HepG2 (cell line): ENCODE results near the gene CHMP4B. TPM values are rescaled to one million over a fixed set of nuclear protein-coding genes. Genes with fewer than 3 reads are reported as not detected.

Experiments used
- ATAC-seq: fragments of 200-7000 bp; cut with Tn5 transposase; 3 replicates; pipeline ENCODE4 v1.9.1; 2020; ENCODE audit warnings: mild to moderate bottlenecking, moderate library complexity
- BruUV-seq: library from RNA; stranded (reverse); fragments of 400-500 nt; replicated peaks from 2 replicates; lab custom pipeline; 2021; lab: Mats Ljungman, UMichigan
- CTCF ChIA-PET: fragments of 300-600 bp; formaldehyde crosslinking; extraction: SDS; loops from one replicate; lab custom pipeline; 2021; ENCODE audit warnings: low total read pairs, inconsistent platforms, low intra/inter-chr PET ratio; lab: Yijun Ruan, JAX
- POLR2A ChIA-PET: fragments of 350-600 bp; sonication (Branson Sonifier 250); formaldehyde crosslinking; loops from one replicate; lab custom pipeline; 2020; ENCODE audit warnings: antibody characterized with exemption, inconsistent platforms; lab: Yijun Ruan, JAX
- DNase-seq: peaks from one replicate; pipeline ENCODE4 v3.0.0-alpha.2; 2015; ENCODE audit warnings: low spot score
- FAIRE-seq: peaks from 3 replicates; lab custom pipeline; 2011; peaks lifted over from hg19 to GRCh38; lab: Jason Lieb, UNC
- H2AFZ ChIP-seq: one replicate; pipeline ENCODE4 v1.6.1; 2011; ENCODE audit warnings: low read length, inconsistent platforms
- H3K27ac ChIP-seq: fragments of 300-600 bp; 3 replicates; pipeline ENCODE4 v1.8.0; 2011; ENCODE audit warnings: mixed run types, mild to moderate bottlenecking, mixed read lengths, low read length, inconsistent platforms; ENCODE audit not compliant: insufficient read depth; ENCODE audit errors: extremely low read length
- H3K27me3 ChIP-seq, 2 experiments: fragments of 200-600 bp in 1 of 2; 2 replicates in 1 of 2; 3 replicates in 1 of 2; pipeline versions ENCODE4 v1.6.0 to v1.8.0; 2011; ENCODE audit warnings: low read length in 2 of 2, mild to moderate bottlenecking in 2 of 2, moderate library complexity in 2 of 2, inconsistent platforms in 1 of 2; ENCODE audit not compliant: insufficient read depth in 2 of 2, control insufficient read depth in 1 of 2
- H3K36me3 ChIP-seq, 2 experiments: fragments of 200-600 bp in 1 of 2; replicated peaks in 1 of 2; 2 replicates in 1 of 2; 3 replicates in 1 of 2; pipeline versions ENCODE4 v1.5.1 to v1.8.0; 2011; ENCODE audit warnings: low read length in 2 of 2, inconsistent platforms in 1 of 2; ENCODE audit not compliant: insufficient read depth in 2 of 2, control insufficient read depth in 1 of 2
- H3K4me1 ChIP-seq: 2 replicates; pipeline ENCODE4 v1.5.1; 2012; ENCODE audit warnings: low read length, inconsistent platforms; ENCODE audit not compliant: insufficient read depth
- H3K4me2 ChIP-seq: 2 replicates; pipeline ENCODE4 v1.6.0; 2011; ENCODE audit warnings: low read depth, low read length, inconsistent platforms
- H3K4me3 ChIP-seq, 3 experiments: fragments of 200-600 bp in 1 of 3; sonication (generic), shearing (Covaris generic) in 1 of 3; replicated peaks in 1 of 3; 2 replicates each; pipeline ENCODE4 v1.5.1; 2011 to 2016; ENCODE audit warnings: low read length in 3 of 3, inconsistent platforms in 2 of 3, low read depth in 2 of 3, mild to moderate bottlenecking in 2 of 3, control low read depth in 1 of 3, mixed read lengths in 1 of 3; ENCODE audit not compliant: insufficient read depth in 1 of 3
- H3K79me2 ChIP-seq: one replicate; pipeline ENCODE4 v1.6.1; 2011; ENCODE audit warnings: low read length, inconsistent platforms; ENCODE audit not compliant: insufficient read depth
- H3K9ac ChIP-seq: 2 replicates; pipeline ENCODE4 v1.6.0; 2011; ENCODE audit warnings: mild to moderate bottlenecking, low read depth, low read length, inconsistent platforms; ENCODE audit not compliant: insufficient read depth
- H3K9me3 ChIP-seq: 2 replicates; pipeline ENCODE4 v1.5.1; 2012; ENCODE audit warnings: mild to moderate bottlenecking, low read length
- H4K20me1 ChIP-seq: 2 replicates; pipeline ENCODE4 v1.6.0; 2011; ENCODE audit warnings: inconsistent platforms, mild to moderate bottlenecking, low read length, moderate library complexity; ENCODE audit not compliant: insufficient read depth
- AHDC1 ChIP-seq: sonication (generic); formaldehyde crosslinking; IDR thresholded peaks from 2 replicates; pipeline ENCODE4 v1.5.1; 2020; ENCODE audit warnings: mild to moderate bottlenecking, missing genetic modification reagents, borderline replicate concordance
- ETV6 ChIP-seq: sonication (generic); formaldehyde crosslinking; conservative IDR thresholded peaks from 2 replicates; pipeline ENCODE4 v1.4.0; 2020; ENCODE audit warnings: missing genetic modification reagents
- GTF2F1 ChIP-seq: fragments of 150-350 bp; IDR thresholded peaks from 2 replicates; pipeline ENCODE4 v1.6.1; 2014; ENCODE audit warnings: low read length
- SP140L ChIP-seq: sonication (generic); formaldehyde crosslinking; IDR thresholded peaks from 2 replicates; pipeline ENCODE4 v1.4.0; 2020; ENCODE audit warnings: missing genetic modification reagents, borderline replicate concordance
- ZNF546 ChIP-seq: sonication (generic); formaldehyde crosslinking; conservative IDR thresholded peaks from 2 replicates; pipeline ENCODE4 v1.8.1; 2023; ENCODE audit warnings: mild to moderate bottlenecking, missing genetic modification reagents
- ZNF558 ChIP-seq: sonication (generic); formaldehyde crosslinking; IDR thresholded peaks from 2 replicates; pipeline ENCODE4 v1.9.0; 2022; ENCODE audit warnings: mild to moderate bottlenecking, missing genetic modification reagents, borderline replicate concordance
- ZNF567 ChIP-seq: sonication (generic); formaldehyde crosslinking; IDR thresholded peaks from 2 replicates; pipeline ENCODE4 v1.8.1; 2023; ENCODE audit warnings: mild to moderate bottlenecking, missing genetic modification reagents, borderline replicate concordance
- ZNF687 ChIP-seq: sonication (generic); formaldehyde crosslinking; IDR thresholded peaks from 2 replicates; pipeline ENCODE4 v1.5.1; 2020; ENCODE audit warnings: mild to moderate bottlenecking, missing genetic modification reagents, moderate library complexity
- WGBS: methylation state at CpG from one replicate; pipeline ENCODE4 v1.1.6; 2017; ENCODE audit warnings: low lambda C conversion rate; 5-methylcytosine and 5-hydroxymethylcytosine counted together
- in situ Hi-C: cut with HindIII; loops from 2 replicates; pipeline ENCODE4 v1.10.0; 2017; ENCODE audit warnings: low pct_unique_long_range_greater_than_20kb; ENCODE audit not compliant: extremely low pct_ligation_motif_present
- intact Hi-C: fragments of 100-400 bp; cut with micrococcal nuclease; formaldehyde crosslinking; loops from one replicate; pipeline ENCODE4 v1.10.0; 2022; ENCODE audit not compliant: unreplicated experiment
- polyA plus RNA-seq, 8 experiments: library from polyadenylated mRNA; depleted of rRNA in 3 of 8; stranded (reverse) in 7 of 8; unstranded in 1 of 8; fragments of >200 nt; fragmentation: Illumina TruSeq in 4 of 8; extraction: Trizol in 4 of 8; gene quantifications; 2 replicates each; pipeline versions ENCODE4 v1.2.1 to v1.2.3, GENCODE V29; 2011 to 2016; ENCODE audit warnings: low read depth in 4 of 8, missing spikeins in 1 of 8, mixed read lengths in 1 of 8; ENCODE audit not compliant: insufficient read depth in 1 of 8
- total RNA-seq, 5 experiments: library from RNA; depleted of rRNA; stranded (reverse); fragments of >200 nt; fragmentation: Illumina TruSeq; extraction: Trizol; gene quantifications; 2 replicates each; pipeline ENCODE4 v1.2.3, GENCODE V29; 2016; ENCODE audit warnings: low read depth in 1 of 5
- TF ChIP-seq, protein P1 (sequence below): sonication (generic); formaldehyde crosslinking; IDR thresholded peaks from 2 replicates; pipeline ENCODE4 v1.4.0; 2020; ENCODE audit warnings: mild to moderate bottlenecking, missing genetic modification reagents

The CHMP4B gene
- total and polyA plus RNA-seq, 2 of the 13 experiments (the other 11 are each of a cell fraction or from before 2014, with no cell fraction given): 40.1 to 45.6 TPM

DNA sequence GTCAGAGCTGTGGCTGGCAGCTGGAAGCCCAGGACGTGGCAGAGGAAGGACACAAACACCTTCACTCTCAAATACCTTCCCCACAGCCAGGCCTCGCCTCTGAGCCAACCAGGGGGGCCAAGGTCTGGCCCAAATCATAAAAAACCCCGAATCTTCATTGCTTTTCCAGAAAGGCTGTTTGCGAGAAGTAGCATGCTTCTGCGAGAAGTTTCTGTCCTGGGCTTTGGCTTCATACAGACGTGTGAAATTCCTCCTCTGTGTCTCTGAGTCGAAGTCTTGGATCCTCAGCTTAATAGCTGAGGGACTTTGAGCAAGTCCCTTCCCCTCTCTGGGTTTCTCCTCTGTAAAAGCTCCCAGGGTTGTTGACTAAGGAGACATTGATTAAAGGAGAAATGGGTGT is 63.0 kb downstream of the CHMP4B start:
- BruUV-seq: no TSS peak
- no peak for FAIRE-seq
- TF ChIP-seq ZNF567 (CRISPR knock-in tag) (no peak), AHDC1 (CRISPR knock-in tag) (no peak), GTF2F1 (no peak), ETV6 (CRISPR knock-in tag) (no peak), ZNF687 (CRISPR knock-in tag) (no peak), ZNF558 (CRISPR knock-in tag) (no peak), SP140L (CRISPR knock-in tag) (no peak), ZNF546 (CRISPR knock-in tag) (no peak)
- TF ChIP-seq, protein P1, sequence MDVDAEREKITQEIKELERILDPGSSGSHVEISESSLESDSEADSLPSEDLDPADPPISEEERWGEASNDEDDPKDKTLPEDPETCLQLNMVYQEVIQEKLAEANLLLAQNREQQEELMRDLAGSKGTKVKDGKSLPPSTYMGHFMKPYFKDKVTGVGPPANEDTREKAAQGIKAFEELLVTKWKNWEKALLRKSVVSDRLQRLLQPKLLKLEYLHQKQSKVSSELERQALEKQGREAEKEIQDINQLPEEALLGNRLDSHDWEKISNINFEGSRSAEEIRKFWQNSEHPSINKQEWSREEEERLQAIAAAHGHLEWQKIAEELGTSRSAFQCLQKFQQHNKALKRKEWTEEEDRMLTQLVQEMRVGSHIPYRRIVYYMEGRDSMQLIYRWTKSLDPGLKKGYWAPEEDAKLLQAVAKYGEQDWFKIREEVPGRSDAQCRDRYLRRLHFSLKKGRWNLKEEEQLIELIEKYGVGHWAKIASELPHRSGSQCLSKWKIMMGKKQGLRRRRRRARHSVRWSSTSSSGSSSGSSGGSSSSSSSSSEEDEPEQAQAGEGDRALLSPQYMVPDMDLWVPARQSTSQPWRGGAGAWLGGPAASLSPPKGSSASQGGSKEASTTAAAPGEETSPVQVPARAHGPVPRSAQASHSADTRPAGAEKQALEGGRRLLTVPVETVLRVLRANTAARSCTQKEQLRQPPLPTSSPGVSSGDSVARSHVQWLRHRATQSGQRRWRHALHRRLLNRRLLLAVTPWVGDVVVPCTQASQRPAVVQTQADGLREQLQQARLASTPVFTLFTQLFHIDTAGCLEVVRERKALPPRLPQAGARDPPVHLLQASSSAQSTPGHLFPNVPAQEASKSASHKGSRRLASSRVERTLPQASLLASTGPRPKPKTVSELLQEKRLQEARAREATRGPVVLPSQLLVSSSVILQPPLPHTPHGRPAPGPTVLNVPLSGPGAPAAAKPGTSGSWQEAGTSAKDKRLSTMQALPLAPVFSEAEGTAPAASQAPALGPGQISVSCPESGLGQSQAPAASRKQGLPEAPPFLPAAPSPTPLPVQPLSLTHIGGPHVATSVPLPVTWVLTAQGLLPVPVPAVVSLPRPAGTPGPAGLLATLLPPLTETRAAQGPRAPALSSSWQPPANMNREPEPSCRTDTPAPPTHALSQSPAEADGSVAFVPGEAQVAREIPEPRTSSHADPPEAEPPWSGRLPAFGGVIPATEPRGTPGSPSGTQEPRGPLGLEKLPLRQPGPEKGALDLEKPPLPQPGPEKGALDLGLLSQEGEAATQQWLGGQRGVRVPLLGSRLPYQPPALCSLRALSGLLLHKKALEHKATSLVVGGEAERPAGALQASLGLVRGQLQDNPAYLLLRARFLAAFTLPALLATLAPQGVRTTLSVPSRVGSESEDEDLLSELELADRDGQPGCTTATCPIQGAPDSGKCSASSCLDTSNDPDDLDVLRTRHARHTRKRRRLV (CRISPR knock-in tag): no peak

More for the DNA sequence above, 63.0 kb downstream of the CHMP4B start:
- WGBS: 34% methylated on average over 7 of the region's 7 CpGs
- H3K36me3 ChIP-seq: no peaks in the 10 kb centered on the region
- ATAC-seq (no peak), DNase-seq (no peak)
- H3K4me1 ChIP-seq: no peaks in the 10 kb centered on the region
- H3K9me3 ChIP-seq: peaks cover 10% of the 10 kb centered on the region
- H3K4me3 ChIP-seq: no peak overlapping the region
- no peaks in the 10 kb centered on the region for H3K79me2 ChIP-seq
- ChIA-PET POLR2A (no interaction called here), CTCF (no interaction called here)
- H3K27ac ChIP-seq: no peak overlapping the region
- no peak overlapping the region for H3K4me2 ChIP-seq
- no peaks in the 10 kb centered on the region for H4K20me1 ChIP-seq
- H3K9ac ChIP-seq: no peak overlapping the region
- no peak overlapping the region for H2AFZ ChIP-seq
- intact Hi-C loops (no loop called here), in situ Hi-C loops (no loop called here)
- H3K27me3 ChIP-seq: peaks cover 5 to 39% of the 10 kb centered on the region in 2 experiments; a peak in 4 of 5 replicates
